GM18870 (cell line): Measurements from ENCODE around the gene MEX3B.
"Not testable (repeated sequence)": the region's sequence is repeated elsewhere in the genome, so short reads cannot be mapped to it uniquely, and the experiment has no call there.

ENCODE experiments used
- ATAC-seq: cut with Tn5 transposase; IDR thresholded peaks from one replicate; pipeline ENCODE4 v1.9.1; 2021; ENCODE audit warnings: moderate library complexity; ENCODE audit not compliant: unreplicated experiment

The MEX3B gene

DNA sequence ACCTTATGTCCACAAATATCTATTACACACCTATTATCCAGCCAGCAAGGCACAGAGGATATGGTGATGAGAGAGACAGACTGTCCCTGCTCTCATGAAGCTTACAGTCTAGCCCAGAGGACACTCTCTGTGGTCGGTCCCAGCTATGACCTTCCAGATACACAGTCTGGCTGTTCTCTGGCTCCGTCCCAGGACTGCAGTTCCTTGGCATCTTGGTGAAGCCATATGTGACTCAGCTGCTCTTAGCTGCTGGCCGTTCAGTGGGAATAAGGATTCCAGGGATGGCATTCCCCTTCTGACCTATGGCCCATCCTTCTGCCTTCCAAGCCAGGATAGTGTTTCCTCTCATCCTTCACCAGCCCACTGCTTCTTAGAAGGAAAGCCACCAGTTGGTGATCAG, 30.8 kb downstream of the MEX3B start:
- ATAC-seq, result no peak

DNA sequence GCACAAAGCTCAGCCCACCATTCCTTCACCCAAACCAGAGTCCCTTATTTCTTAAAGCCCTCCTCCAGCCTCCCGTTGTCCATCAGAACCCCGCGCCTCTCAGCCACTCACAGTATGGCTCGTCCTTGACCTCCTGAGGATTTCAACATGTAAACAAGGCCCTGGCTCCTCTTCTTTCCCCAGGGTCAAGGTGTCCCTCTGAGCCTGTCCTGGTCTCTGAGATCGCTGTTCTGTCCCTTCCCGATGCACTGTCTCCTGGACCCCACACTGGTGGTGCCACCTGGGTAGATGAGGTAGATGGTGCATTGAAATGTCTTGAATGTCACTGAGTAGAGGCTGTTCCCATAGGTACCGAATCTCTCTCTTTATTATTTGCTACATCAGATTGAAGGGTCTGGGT, 32.9 kb downstream of the MEX3B start:
- no peak for ATAC-seq

DNA sequence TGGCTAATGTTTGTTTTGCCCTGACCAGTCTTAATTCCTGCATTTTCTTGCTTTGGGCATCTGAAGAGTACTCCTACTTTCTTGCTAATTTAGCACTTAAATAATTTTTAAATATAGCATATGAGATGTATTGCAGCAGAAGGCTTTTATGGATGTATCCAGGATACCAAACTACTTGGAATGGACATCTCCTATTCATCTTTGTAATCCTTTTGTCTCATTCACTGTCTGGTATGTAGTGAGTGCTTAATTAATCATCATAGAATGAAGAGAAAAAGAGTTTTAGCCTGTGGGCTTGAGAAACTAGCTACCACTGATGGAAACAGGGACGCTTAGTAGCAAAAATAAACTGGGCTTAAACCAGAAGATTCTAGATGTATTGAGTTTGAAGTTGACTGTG, 40.6 kb downstream of the MEX3B start:
- ATAC-seq, result no peak

DNA sequence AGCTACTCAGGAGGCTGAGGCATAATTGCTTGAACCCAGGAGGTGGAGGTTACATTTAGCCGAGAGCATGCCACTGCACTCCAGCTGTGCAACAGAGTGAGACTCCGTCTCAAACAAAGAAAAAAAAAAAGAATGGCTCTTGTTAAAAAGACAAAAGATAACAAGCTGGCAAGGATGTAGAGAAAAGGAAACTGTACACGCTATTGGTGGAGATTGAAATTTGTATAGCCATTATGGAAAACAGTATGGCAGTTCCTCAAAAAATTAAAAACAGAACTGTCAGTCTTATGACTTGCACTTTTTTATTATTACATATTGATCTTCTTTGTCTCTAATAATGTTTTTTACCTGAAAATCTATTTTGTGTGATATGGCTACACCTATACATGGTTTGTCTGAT, 41.9 kb downstream of the MEX3B start:
- ATAC-seq, result no peak

DNA sequence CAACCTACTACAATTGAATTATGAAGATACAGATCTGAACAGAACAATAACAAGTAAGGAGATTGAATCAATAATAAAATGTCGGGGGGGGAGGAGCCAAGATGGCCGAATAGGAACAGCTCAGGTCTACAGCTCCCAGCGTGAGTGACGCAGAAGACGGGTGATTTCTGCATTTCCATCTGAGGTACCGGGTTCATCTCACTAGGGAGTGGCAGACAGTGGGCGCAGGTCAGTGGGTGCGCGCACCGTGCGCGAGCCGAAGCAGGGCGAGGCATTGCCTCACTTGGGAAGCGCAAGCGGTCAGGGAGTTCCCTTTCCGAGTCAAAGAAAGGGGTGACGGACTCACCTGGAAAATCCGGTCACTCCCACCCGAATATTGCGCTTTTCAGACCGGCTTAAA, 50.7 kb downstream of the MEX3B start:
- ATAC-seq, result not testable (repeated sequence)

DNA sequence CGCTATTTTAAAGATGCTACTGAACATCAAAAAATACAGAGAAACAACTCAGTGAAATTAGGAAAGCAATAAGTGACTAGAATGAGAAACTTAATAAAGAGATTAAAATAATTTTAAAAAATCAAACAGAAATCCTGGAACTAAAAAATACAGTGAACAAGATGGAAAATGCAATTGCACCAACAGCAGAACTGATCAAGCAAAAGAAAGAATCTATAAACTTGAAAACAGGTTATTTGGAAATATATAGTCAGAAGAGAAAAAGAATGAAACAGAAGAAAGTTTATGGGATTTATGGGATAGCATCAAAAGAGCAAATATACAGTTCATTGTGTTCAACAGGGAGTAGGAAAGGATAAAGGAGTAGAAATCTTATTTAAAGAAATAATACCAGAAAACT, 53.3 kb downstream of the MEX3B start:
- ATAC-seq, result no peak
